Parathyroid adenoma (tissue), 2 donors: Measurements from ENCODE around the gene MMEL1.

Experiments used
- H2AFZ ChIP-seq: fragments of 300-600 bp; sonication (generic); one replicate; pipeline ENCODE4 v1.7.0; 2017; ENCODE audit warnings: antibody characterized with exemption, mild to moderate bottlenecking
- H3K27ac ChIP-seq: fragments of 300-600 bp; sonication (generic); one replicate; pipeline ENCODE4 v1.7.0; 2017
- H3K27me3 ChIP-seq: fragments of 300-600 bp; sonication (generic); one replicate; pipeline ENCODE4 v1.7.0; 2017; ENCODE audit warnings: low read length; ENCODE audit not compliant: control insufficient read depth, insufficient read depth
- H3K36me3 ChIP-seq: fragments of 300-600 bp; sonication (generic); one replicate; pipeline ENCODE4 v1.7.0; 2017; ENCODE audit warnings: low read length; ENCODE audit not compliant: control insufficient read depth, insufficient read depth
- H3K4me1 ChIP-seq: fragments of 300-600 bp; sonication (generic); one replicate; pipeline ENCODE4 v1.7.0; 2017; ENCODE audit warnings: control low read depth
- H3K4me2 ChIP-seq: fragments of 300-600 bp; sonication (generic); one replicate; pipeline ENCODE4 v1.7.0; 2017; ENCODE audit warnings: low read length
- H3K4me3 ChIP-seq: fragments of 300-600 bp; sonication (generic); one replicate; pipeline ENCODE4 v1.7.0; 2017; ENCODE audit warnings: low read depth, low read length
- H3K79me2 ChIP-seq: fragments of 300-600 bp; sonication (generic); one replicate; pipeline ENCODE4 v1.7.0; 2017; ENCODE audit warnings: control low read depth
- H3K9ac ChIP-seq: fragments of 300-600 bp; sonication (generic); one replicate; pipeline ENCODE4 v1.7.0; 2017; ENCODE audit warnings: mild to moderate bottlenecking
- H3K9me3 ChIP-seq: fragments of 300-600 bp; sonication (generic); one replicate; pipeline ENCODE4 v1.7.0; 2017; ENCODE audit warnings: low read length; ENCODE audit not compliant: control insufficient read depth
- TF ChIP-seq, protein P1 (sequence below): fragments of 300-600 bp; sonication (generic); IDR thresholded peaks from one replicate; pipeline ENCODE4 v1.7.0; 2017; ENCODE audit warnings: antibody characterized with exemption, mild to moderate bottlenecking
- donor health status: primary hyperparathyroidism.

MMEL1 gene

GRCh38 chr1:2591233-2591580 is 41.6 kb downstream of the MMEL1 start:
- TF ChIP-seq, protein P1, sequence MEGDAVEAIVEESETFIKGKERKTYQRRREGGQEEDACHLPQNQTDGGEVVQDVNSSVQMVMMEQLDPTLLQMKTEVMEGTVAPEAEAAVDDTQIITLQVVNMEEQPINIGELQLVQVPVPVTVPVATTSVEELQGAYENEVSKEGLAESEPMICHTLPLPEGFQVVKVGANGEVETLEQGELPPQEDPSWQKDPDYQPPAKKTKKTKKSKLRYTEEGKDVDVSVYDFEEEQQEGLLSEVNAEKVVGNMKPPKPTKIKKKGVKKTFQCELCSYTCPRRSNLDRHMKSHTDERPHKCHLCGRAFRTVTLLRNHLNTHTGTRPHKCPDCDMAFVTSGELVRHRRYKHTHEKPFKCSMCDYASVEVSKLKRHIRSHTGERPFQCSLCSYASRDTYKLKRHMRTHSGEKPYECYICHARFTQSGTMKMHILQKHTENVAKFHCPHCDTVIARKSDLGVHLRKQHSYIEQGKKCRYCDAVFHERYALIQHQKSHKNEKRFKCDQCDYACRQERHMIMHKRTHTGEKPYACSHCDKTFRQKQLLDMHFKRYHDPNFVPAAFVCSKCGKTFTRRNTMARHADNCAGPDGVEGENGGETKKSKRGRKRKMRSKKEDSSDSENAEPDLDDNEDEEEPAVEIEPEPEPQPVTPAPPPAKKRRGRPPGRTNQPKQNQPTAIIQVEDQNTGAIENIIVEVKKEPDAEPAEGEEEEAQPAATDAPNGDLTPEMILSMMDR = no peak
- Histone ChIP-seq H3K9me3 (no peaks in the 10 kb centered on the region), H3K27me3 (no peaks in the 10 kb centered on the region), H3K9ac (no peak overlapping the region), H3K4me2 (no peak overlapping the region), H3K4me3 (no peak overlapping the region), H3K27ac (no peak overlapping the region), H3K4me1 (no peaks in the 10 kb centered on the region), H2AFZ (no peak overlapping the region), H3K36me3 (no peaks in the 10 kb centered on the region), H3K79me2 (no peaks in the 10 kb centered on the region)

- TF ChIP-seq, protein P1 = no peak
- Histone ChIP-seq H3K79me2 (no peaks in the 10 kb centered on the region), H3K9me3 (no peaks in the 10 kb centered on the region), H3K36me3 (no peaks in the 10 kb centered on the region), H3K4me3 (no peak overlapping the region), H3K4me2 (no peak overlapping the region), H3K9ac (no peak overlapping the region), H3K4me1 (no peaks in the 10 kb centered on the region), H3K27ac (no peak overlapping the region), H3K27me3 (no peaks in the 10 kb centered on the region), H2AFZ (no peak overlapping the region)
Measured at GRCh38 chr1:2590233-2591141, 42.3 kb downstream of the MMEL1 start.

- Histone ChIP-seq H3K36me3 (no peaks in the 10 kb centered on the region), H3K9ac (no peak overlapping the region), H3K4me1 (peaks cover 6% of the 10 kb centered on the region), H2AFZ (no peak overlapping the region), H3K79me2 (no peaks in the 10 kb centered on the region), H3K9me3 (no peaks in the 10 kb centered on the region), H3K4me2 (no peak overlapping the region), H3K4me3 (no peak overlapping the region), H3K27me3 (no peaks in the 10 kb centered on the region), H3K27ac (no peak overlapping the region)
- TF ChIP-seq, protein P1 = no peak
Measured at GRCh38 chr1:2589431-2590232, 43.2 kb downstream of the MMEL1 start.

DNA sequence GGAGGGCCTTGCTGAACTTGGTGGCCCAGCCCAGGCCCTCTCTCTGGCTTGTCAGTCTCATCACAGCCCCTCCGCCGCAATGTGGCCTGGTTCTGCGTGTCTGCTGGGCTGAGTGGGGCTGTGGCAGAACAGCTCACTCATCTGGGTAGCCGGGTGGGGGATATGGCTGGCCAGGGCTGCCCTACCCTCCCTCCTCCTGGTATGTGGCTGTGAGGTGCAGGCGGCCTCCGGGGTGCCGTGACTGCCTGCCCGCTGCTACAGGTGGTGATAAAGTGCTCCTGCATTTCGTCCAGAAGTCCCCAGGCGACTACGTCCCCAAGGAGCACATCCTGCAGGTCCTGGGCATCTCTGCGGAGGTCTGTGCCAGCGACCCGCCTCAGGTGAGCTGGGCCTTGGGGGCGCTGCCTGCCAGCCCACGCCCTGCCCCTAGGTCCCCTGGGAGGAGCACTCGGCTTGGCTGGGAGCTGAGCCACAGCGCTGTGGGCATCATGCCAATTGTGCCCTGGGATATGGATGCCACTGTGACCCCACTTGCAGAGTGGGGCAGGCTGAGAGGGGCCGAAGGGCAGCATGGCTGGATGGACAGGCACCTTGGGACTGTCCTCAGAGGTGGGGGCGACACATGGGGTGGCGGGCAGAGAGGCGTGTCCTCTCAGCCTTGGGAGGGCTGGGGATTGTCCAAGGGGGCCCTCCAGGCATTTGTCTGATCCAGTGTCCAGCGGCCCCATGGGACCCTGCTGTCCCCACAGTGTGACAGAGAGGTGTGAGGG is 44.0 kb downstream of the MMEL1 start:
- H3K27ac ChIP-seq = no peak overlapping the region
- H3K79me2 ChIP-seq = no peaks in the 10 kb centered on the region
- no peaks in the 10 kb centered on the region for H3K36me3 ChIP-seq
- H3K4me3 ChIP-seq = no peak overlapping the region
- H3K9ac ChIP-seq = no peak overlapping the region
- H3K27me3 ChIP-seq = no peaks in the 10 kb centered on the region
- TF ChIP-seq, protein P1 = no peak
- no peak overlapping the region for H3K4me2 ChIP-seq
- H2AFZ ChIP-seq = no peak overlapping the region
- H3K4me1 ChIP-seq = peaks cover 7% of the 10 kb centered on the region
- no peaks in the 10 kb centered on the region for H3K9me3 ChIP-seq
